GM18511 (cell line): ENCODE measurements around the gene NHERF1.

Experiments
- ATAC-seq: cut with Tn5 transposase; IDR thresholded peaks from one replicate; pipeline ENCODE4 v1.9.1; 2021; ENCODE audit warnings: mild to moderate bottlenecking, moderate library complexity; ENCODE audit not compliant: unreplicated experiment

Gene NHERF1

GRCh38 chr17:74748529-74749278, at the start of gene NHERF1:
NHERF1 (plus strand) TSS chr17:74748628; CDS start chr17:74748847, 219 bp downstream.
- ATAC-seq, result peak; percentile 90

DNA sequence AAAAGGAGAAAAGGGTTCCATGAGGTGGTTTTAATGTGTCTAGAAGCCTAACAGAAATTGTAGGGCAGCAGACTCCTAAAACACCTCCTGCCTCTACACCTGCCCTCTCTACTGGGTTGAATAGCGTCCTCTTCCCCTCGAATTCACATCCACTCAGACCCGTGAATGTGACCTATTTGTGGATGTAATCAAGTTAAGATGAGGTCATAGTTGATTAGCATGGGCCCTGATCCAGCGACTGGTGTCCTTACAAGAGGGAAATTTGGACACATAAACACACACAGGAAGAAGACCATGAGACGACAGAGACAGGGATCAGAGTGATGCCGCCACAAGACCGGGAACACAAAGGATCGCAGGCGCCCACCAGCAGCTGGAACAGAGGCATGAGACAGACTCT, 49.2 kb upstream of the NHERF1 start:
- no peak for ATAC-seq

GRCh38 chr17:74702116-74702871, 46.1 kb upstream of the NHERF1 start:
- ATAC-seq, result no peak

DNA sequence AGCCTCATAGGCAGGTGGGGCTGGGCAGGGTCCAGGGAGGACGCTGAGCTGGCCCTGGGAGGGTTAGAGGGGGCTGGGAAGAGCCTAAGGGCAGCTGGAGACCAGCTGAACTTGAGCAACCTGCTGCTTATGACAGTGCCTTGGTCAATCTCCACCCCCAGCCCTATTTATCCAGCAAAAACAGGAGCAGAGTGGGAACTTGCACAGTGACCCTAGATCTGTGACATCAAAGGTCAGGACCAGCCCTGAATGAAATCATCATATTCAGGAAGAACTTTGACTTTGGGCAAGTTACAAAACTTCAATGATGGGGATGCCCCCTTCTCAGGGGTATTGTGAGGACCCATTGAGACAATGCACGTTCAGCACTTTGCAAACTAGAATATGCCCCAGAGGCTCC, 45.1 kb upstream of the NHERF1 start:
- no peak for ATAC-seq

GRCh38 chr17:74704544-74704943, 43.9 kb upstream of the NHERF1 start:
- ATAC-seq, result no peak

- no peak for ATAC-seq
These were observed 37.2 kb upstream of the NHERF1 start for GRCh38 chr17:74711058-74711824.

DNA sequence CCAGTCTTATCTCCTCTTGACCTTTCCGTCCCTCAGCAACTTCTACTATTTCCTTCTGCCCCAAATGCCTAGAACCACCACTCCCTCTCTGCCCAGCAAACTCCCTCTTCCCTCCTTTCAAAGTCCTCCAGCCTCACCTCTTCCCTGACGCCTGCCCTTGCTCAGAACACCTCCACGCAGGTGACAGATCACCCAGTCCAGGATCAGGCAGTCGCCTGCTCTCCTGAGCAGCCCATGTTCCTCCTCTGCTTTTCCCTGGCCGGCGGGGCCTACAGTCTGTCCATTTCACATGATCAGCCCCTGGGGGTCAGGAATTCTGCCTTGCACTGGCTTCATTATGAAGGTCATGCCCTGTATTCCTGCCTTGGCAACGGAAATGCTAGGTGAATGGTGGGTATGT, 36.1 kb upstream of the NHERF1 start:
- no peak for ATAC-seq

DNA sequence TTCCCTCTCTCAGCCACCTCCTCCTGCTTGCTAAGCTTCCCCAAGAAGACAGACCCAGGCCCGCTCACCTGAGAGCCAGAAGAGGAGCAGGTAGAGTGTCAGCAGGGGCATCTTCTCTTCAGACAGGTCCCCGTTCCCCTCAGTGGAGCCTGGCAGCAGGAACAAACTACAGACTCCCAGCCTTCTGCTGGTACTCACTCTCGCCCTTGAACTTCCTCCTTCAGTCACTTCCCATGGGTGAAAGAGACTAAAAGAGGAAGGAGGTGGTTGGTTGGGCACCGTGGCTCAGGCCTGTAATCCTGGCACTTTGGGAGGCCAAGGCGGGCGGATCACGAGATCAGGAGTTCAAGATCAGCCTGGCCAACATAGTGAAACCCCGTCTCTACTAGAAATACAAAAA, 35.7 kb upstream of the NHERF1 start, which contains the start of gene CD300LF:
Gene CD300LF, minus strand, starts transcription at position 168 of the 400 bp plus-strand sequence. Its CDS starts 57 bp downstream, at position 111.
- ATAC-seq, result no peak

DNA sequence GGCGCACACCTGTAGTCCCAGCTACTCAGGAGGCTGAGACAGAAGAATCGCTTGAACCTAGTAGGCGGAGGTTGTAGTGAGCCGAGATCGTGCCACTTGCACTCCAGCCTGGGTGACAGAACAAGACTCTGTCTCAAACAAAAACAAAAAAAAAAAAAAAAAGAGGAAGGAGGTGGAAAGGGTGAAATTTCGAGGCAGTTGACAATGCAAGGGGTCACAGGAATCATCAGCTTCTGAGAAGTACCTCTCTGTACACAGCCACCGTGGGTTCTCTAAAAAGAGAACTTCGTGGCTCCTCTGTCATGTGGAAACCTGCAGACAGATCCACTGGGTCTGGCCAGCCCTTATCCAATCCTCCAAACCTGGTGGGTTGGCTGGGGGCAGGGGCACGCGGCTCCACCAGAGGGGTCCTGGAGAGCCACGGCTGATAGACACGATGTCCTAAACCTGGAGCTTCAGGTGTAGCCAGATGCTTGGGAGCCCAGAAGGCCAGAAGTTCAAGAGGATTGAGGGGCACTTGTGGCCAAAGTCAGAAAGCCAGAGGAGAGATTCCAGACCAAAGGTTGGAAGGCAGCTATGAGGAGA, 35.2 kb upstream of the NHERF1 start:
- no peak for ATAC-seq

DNA sequence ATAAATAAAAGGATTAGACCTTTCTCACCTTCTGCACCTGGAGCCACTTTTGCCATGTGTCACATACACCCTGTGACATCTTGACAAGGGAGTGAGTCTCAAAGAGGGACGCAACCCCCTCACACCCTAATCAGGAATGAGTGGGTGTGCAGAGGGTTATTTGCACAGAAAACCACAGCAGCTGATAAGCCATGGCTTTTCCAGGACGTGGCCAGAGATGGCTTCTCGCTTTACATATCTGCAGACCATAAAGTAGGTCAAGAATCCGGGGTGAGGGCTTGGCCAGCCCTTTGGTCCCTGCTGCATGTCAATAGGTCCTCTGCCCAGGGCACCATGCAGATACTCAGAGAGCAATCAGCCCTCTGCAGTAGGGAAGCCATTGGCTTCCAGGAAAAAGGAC, 33.3 kb upstream of the NHERF1 start:
- ATAC-seq, result no peak

GRCh38 chr17:74720506-74720905, 27.9 kb upstream of the NHERF1 start:
- ATAC-seq, result no peak

GRCh38 chr17:74722782-74723181, 25.6 kb upstream of the NHERF1 start:
- ATAC-seq, result no peak

DNA sequence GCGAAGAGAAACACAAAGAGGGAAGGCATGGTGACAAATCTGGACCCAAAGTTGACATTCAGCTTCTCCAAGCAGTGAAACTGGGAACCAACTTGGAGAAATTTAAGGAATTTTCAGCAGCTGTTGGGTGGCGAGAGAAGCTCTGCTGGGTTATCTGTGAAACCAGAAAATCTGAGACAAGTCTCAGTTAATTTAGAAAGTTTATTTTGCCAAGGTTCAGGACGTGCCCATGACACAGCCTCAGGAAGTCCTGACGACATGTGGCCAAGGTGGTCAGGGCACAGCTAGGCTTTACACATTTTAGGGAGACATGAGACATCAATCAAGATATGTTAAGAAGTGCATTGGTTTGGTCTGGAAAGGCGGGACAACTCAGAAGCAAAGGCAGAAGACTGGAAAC, 24.5 kb upstream of the NHERF1 start:
- ATAC-seq, result no peak

DNA sequence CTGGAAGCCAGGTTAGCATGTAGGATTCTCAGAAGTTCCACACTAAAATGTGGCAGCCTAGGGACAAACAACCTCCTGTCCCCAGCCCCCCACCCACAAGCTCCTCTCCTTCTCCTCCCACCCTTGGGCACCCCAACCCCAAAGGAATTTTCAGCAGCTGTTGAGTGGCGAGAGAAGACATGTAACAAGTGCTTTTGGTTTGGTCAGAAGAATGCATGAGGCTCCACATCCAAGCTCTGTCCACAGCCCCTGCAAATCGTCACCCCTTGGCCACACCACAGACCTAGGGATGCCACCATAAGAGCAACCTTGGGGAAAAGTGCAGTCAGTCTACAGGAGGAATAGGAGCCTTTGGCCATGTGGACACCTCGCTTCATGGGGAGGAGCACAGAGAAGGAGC, 23.3 kb upstream of the NHERF1 start:
- no peak for ATAC-seq

- no peak for ATAC-seq
These were observed 20.3 kb upstream of the NHERF1 start for GRCh38 chr17:74728033-74728701.

GRCh38 chr17:74728702-74729075, 19.7 kb upstream of the NHERF1 start:
- no peak for ATAC-seq

- no peak for ATAC-seq
These were observed 19.1 kb upstream of the NHERF1 start for GRCh38 chr17:74729368-74729767.

- no peak for ATAC-seq
These were observed 18.6 kb upstream of the NHERF1 start for GRCh38 chr17:74729866-74730265.

- no peak for ATAC-seq
These were observed 17.7 kb upstream of the NHERF1 start for GRCh38 chr17:74730491-74731346.

GRCh38 chr17:74731347-74731605, 17.2 kb upstream of the NHERF1 start:
- no peak for ATAC-seq
